ENCODE data around the gene MAMDC4.

DNA sequence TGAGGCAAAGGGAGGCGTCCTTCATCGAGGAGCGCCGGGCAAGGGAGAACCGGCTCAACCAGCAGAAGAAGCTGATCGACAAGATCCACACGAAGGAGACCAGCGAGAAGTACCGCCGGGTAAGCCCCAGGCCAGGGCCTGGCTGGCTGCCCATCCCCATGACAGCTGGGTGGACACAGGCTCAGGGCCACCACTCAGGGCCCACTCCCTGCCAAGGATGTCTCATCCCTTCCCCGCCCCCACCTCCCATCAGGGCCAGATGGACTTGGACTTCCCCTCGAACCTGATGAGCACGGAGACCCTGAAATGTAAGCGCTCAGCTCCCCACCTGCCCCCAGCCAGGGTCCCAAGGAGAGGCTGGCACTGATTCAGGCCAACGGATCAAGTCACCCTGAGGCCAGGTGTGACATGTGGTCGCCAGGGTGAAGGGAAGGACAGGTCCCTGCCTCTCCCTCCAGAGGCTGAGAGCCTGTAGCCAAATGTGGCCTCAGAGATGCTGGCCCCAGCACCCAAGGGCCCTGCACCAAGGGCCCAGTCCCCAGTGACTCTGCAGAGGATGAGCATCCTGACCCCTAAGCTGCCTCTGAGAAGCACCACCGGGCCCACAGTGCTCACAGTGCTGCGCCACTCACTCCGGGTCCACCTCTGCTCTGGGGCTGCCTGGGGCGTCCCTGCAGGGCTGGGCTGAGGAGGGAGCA, 47.5 kb upstream of the MAMDC4 start:
- TF ChIP-seq POLR2A (IDR thresholded peaks at IDR 0.05) (no peak), CTCF (IDR thresholded peaks at IDR 0.05) (no peak)
